ENCODE measurements around the gene FUT2.

The FUT2 gene

DNA sequence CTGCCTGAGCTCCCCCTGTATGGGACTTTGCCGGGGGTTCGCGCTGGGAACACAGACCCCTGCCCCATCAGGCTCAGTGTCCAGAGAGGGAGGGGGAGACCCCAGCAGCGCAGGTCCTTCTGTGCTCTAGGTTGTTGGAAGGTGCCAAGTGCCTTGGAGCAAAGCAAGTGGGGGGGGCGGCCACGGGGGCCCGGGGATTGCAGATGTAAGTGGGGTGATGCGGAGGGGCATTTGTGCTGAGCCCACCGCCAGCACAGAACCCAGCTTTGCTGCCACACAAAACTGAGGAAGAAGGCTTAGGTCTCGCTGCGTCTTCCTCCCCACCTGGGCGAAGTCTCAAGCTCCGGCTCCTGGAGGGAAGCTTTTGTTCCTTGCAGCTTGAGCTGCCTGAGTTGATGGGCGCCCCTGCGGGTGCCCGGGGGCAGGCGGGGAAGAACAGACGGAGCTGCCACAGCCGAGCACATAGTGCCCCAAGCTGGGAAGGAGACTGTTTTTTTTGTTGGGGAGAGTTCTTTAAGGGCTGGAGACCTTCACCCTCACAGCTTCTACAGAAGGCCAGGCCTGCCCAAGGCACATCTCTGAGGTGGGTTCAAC, 21.5 kb upstream of the FUT2 start:
- TF ChIP-seq, protein P1, sequence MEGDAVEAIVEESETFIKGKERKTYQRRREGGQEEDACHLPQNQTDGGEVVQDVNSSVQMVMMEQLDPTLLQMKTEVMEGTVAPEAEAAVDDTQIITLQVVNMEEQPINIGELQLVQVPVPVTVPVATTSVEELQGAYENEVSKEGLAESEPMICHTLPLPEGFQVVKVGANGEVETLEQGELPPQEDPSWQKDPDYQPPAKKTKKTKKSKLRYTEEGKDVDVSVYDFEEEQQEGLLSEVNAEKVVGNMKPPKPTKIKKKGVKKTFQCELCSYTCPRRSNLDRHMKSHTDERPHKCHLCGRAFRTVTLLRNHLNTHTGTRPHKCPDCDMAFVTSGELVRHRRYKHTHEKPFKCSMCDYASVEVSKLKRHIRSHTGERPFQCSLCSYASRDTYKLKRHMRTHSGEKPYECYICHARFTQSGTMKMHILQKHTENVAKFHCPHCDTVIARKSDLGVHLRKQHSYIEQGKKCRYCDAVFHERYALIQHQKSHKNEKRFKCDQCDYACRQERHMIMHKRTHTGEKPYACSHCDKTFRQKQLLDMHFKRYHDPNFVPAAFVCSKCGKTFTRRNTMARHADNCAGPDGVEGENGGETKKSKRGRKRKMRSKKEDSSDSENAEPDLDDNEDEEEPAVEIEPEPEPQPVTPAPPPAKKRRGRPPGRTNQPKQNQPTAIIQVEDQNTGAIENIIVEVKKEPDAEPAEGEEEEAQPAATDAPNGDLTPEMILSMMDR (IDR thresholded peaks at IDR 0.05), result no peak
- Histone ChIP-seq H3K4me1 (no peaks in the 10 kb centered on the region), H3K36me3 (ENCODE audit: control insufficient read depth, insufficient read depth, low read length) (no peaks in the 10 kb centered on the region), H3K79me2 (no peaks in the 10 kb centered on the region), H3K9me3 (ENCODE audit: control insufficient read depth, low read length) (no peaks in the 10 kb centered on the region), H2AFZ (no peak overlapping the region), H3K9ac (no peak overlapping the region), H3K27ac (no peak overlapping the region), H3K4me2 (ENCODE audit: low read length) (no peak overlapping the region), H3K27me3 (ENCODE audit: control insufficient read depth, insufficient read depth, low read length) (no peaks in the 10 kb centered on the region), H3K4me3 (ENCODE audit: low read depth, low read length) (no peak overlapping the region)

DNA sequence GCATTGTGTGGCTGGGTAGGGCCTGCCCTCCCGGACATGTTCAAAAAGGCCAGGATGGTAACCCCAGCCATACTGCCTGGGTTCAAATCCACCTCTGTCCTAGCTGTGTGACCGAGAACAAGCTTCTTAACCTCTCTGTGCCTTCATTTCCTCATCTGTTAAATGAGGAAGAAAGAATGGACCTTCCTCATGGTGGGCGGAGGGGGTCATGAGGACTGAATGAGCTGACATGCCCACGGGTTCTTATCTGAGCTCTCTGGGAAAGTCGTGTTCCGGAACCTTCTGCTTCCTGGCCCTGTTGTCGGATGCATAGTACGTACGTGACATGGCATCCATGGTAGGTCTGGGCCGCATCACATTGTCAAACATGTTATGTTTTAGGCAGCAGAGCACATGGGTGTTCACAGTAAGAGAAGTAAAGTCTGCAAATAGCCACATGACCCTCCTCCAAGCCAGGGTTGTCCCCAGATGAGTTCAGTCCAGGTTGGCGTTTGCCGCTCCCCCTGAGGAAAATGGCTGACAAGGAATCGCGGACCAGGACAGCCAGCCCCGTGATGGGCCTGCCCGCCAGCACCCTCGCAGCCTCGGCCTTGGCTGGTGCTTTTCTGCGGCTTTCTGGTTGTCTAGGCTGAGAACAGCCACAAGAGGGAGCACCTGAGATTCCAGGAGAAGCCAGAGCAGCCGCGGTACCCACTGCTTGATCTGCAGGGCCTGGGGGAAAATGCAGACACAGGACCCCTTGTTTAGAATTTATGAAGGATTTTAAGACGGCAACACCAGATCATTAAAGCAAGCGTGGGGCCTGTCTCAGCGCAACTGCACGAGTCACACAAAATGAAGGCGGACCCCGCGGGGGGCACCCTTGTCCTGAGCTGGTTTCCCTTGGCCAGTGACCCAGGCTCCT, 20.6 kb upstream of the FUT2 start:
- H3K9me3 ChIP-seq (ENCODE audit: control insufficient read depth, low read length), result no peaks in the 10 kb centered on the region
- H3K4me3 ChIP-seq (ENCODE audit: low read depth, low read length), result no peak overlapping the region
- H3K27ac ChIP-seq, result no peak overlapping the region
- peak overlapping the region; percentile 79 for H2AFZ ChIP-seq
- no peak overlapping the region for H3K9ac ChIP-seq
- TF ChIP-seq, protein P1 (IDR thresholded peaks at IDR 0.05), result peak; percentile 91
- H3K79me2 ChIP-seq, result no peaks in the 10 kb centered on the region
- H3K4me2 ChIP-seq (ENCODE audit: low read length), result peak overlapping the region; percentile 48
- no peaks in the 10 kb centered on the region for H3K36me3 ChIP-seq (ENCODE audit: control insufficient read depth, insufficient read depth, low read length)
- H3K27me3 ChIP-seq (ENCODE audit: control insufficient read depth, insufficient read depth, low read length), result no peaks in the 10 kb centered on the region
- no peaks in the 10 kb centered on the region for H3K4me1 ChIP-seq

DNA sequence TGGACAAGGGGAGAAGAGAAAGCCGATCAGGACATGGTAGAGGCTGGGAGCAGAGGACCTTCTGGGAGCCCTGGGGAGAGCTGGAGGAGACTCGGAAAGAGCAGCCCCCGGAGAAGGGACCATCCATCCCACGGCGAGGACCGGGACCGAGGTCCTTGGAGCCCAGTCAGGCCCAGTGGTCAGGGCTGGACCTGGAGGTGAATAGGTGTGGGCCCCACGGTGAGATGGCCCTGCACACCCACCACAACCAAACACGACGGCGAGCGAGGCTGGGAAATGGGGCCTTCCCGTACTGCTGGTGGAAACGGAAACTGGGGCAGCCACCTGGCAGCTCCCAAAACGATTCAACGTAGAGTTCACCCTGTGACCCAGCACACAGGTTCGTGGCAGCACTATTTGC, 19.3 kb upstream of the FUT2 start:
- H3K4me3 ChIP-seq (ENCODE audit: low read depth, low read length), result no peak overlapping the region
- H3K9ac ChIP-seq, result no peak overlapping the region
- H3K79me2 ChIP-seq, result no peaks in the 10 kb centered on the region
- no peak overlapping the region for H3K27ac ChIP-seq
- H3K4me1 ChIP-seq, result no peaks in the 10 kb centered on the region
- TF ChIP-seq, protein P1 (IDR thresholded peaks at IDR 0.05), result no peak
- H2AFZ ChIP-seq, result no peak overlapping the region
- H3K9me3 ChIP-seq (ENCODE audit: control insufficient read depth, low read length), result no peaks in the 10 kb centered on the region
- no peaks in the 10 kb centered on the region for H3K27me3 ChIP-seq (ENCODE audit: control insufficient read depth, insufficient read depth, low read length)
- H3K4me2 ChIP-seq (ENCODE audit: low read length), result no peak overlapping the region
- H3K36me3 ChIP-seq (ENCODE audit: control insufficient read depth, insufficient read depth, low read length), result no peaks in the 10 kb centered on the region

DNA sequence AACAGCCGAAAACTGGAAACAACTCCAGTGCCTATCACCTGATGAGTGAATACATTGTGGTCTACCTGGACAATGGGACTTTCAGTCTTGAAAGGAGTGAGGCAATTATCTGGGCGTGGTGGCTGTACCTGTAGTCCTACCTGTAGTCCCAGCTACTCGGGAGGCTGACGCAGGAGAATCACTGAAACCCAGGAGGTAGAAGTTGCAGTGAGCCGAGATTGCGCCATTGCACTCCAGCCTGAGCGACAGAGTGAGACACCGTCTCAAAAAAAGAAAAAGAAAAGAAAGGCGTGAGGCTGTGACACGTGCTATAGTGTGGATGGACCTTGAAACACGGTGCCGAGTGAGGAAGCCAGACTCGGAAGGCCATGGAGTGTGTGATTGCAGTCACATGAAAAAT, 18.9 kb upstream of the FUT2 start:
- Histone ChIP-seq H3K9ac (no peak overlapping the region), H3K4me2 (ENCODE audit: low read length) (no peak overlapping the region), H3K27me3 (ENCODE audit: control insufficient read depth, insufficient read depth, low read length) (no peaks in the 10 kb centered on the region), H3K36me3 (ENCODE audit: control insufficient read depth, insufficient read depth, low read length) (no peaks in the 10 kb centered on the region), H3K4me3 (ENCODE audit: low read depth, low read length) (no peak overlapping the region), H3K9me3 (ENCODE audit: control insufficient read depth, low read length) (no peaks in the 10 kb centered on the region), H2AFZ (no peak overlapping the region), H3K4me1 (no peaks in the 10 kb centered on the region), H3K79me2 (no peaks in the 10 kb centered on the region), H3K27ac (no peak overlapping the region)
- TF ChIP-seq, protein P1 (IDR thresholded peaks at IDR 0.05), result no peak

All from parathyroid adenoma (tissue), 2 donors.